Stomach (tissue), 4 donors: ENCODE measurements around the gene TAP2.

ENCODE experiments used
- POLR2A ChIP-seq, 4 donors: fragments of 450-650 bp; IDR thresholded peaks; one replicate each; pipeline ENCODE4 v1.6.1; 2016; ENCODE audit warnings: antibody characterized with exemption in 4 of 4, control low read depth in 2 of 4, mild to moderate bottlenecking in 1 of 4, moderate library complexity in 1 of 4
- TF ChIP-seq, protein P1 (sequence below), 7 experiments: fragments of 450-650 bp in 4 of 7; fragments of 200-600 bp in 3 of 7; sonication (generic) in 3 of 7; IDR thresholded peaks; one replicate each; pipeline ENCODE4 v1.5.1; 2016 to 2019; ENCODE audit warnings: antibody characterized with exemption in 7 of 7, control low read depth in 2 of 7, mild to moderate bottlenecking in 1 of 7

DNA sequence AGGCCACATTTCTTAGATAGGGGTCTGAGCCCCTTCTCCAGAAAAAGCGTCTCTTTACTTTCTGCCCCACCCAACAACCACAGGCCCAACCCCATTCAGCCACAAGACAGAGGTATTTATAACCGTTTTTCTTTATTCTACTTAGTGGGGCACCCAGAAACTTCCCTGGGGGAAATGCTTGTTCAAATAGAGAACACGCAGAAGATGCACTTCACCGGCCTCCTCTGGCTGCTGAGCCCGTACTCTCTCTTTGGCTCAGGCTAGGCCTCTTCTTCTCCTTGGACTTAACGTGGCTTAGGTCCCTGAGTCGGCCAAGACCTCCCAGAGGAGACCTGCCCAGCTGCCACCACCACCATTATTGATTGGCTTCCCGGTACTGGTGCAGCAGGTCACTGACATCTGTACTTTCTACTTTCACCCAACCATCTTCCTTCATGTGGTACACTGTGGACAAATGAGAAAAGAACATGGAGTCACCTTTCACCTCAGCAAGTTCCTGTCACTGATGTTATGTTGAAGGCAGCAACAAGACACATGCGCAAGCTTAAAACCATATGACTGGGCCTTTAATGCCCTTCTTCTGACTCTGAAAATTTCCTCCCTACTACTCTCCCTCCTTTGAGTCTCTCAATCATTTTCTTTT lies 2.2 kb upstream of the TAP2 start:
- no peak for TF ChIP-seq POLR2A (IDR thresholded peaks at IDR 0.05)
- TF ChIP-seq, protein P1, sequence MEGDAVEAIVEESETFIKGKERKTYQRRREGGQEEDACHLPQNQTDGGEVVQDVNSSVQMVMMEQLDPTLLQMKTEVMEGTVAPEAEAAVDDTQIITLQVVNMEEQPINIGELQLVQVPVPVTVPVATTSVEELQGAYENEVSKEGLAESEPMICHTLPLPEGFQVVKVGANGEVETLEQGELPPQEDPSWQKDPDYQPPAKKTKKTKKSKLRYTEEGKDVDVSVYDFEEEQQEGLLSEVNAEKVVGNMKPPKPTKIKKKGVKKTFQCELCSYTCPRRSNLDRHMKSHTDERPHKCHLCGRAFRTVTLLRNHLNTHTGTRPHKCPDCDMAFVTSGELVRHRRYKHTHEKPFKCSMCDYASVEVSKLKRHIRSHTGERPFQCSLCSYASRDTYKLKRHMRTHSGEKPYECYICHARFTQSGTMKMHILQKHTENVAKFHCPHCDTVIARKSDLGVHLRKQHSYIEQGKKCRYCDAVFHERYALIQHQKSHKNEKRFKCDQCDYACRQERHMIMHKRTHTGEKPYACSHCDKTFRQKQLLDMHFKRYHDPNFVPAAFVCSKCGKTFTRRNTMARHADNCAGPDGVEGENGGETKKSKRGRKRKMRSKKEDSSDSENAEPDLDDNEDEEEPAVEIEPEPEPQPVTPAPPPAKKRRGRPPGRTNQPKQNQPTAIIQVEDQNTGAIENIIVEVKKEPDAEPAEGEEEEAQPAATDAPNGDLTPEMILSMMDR (IDR thresholded peaks at IDR 0.05): no peak
